BE2C (cell line): ENCODE measurements around the gene ENPP6.

Source experiments
- DNase-seq: peaks from one replicate; pipeline ENCODE4 v3.0.0-alpha.2; 2020
- H3K27me3 ChIP-seq: fragments of 250-450 bp; sonication (Bioruptor Pico); 2 replicates; pipeline ENCODE4 v1.5.1; 2020; ENCODE audit warnings: mild to moderate bottlenecking
- H3K36me3 ChIP-seq: fragments of 250-450 bp; sonication (Bioruptor Pico); 2 replicates; pipeline ENCODE4 v1.5.1; 2020; ENCODE audit warnings: mild to moderate bottlenecking
- H3K4me1 ChIP-seq: fragments of 250-450 bp; sonication (Bioruptor Pico); 2 replicates; pipeline ENCODE4 v1.5.1; 2020
- H3K4me3 ChIP-seq: 2 replicates; pipeline ENCODE4 v1.5.1; 2011; ENCODE audit warnings: low read depth, low read length
- H3K9me3 ChIP-seq: fragments of 250-450 bp; sonication (Bioruptor Pico); 2 replicates; pipeline ENCODE4 v1.5.1; 2020
- CTCF ChIP-seq: IDR thresholded peaks from 2 replicates; pipeline ENCODE4 v1.5.1; 2012; ENCODE audit warnings: mild to moderate bottlenecking, low read depth, low read length

ENPP6 gene

GRCh38 chr4:184247421-184247820, 29.7 kb upstream of the ENPP6 start:
- no peak for TF ChIP-seq CTCF
- Histone ChIP-seq H3K27me3 (no peaks in the 10 kb centered on the region), H3K4me3 (no peak overlapping the region), H3K9me3 (no peaks in the 10 kb centered on the region), H3K36me3 (no peaks in the 10 kb centered on the region), H3K4me1 (no peaks in the 10 kb centered on the region)
- DNase-seq = no peak

GRCh38 chr4:184246426-184246825, 28.8 kb upstream of the ENPP6 start:
- H3K4me1 ChIP-seq = no peaks in the 10 kb centered on the region
- no peaks in the 10 kb centered on the region for H3K9me3 ChIP-seq
- H3K4me3 ChIP-seq = no peak overlapping the region
- no peaks in the 10 kb centered on the region for H3K36me3 ChIP-seq
- TF ChIP-seq CTCF = no peak
- H3K27me3 ChIP-seq = no peaks in the 10 kb centered on the region
- DNase-seq = no peak

- Histone ChIP-seq H3K36me3 (no peaks in the 10 kb centered on the region), H3K4me3 (peak overlapping the region; percentile 14), H3K27me3 (no peaks in the 10 kb centered on the region), H3K4me1 (peaks cover 11% of the 10 kb centered on the region), H3K9me3 (no peaks in the 10 kb centered on the region)
- TF ChIP-seq CTCF = no peak
- peak; percentile 34 for DNase-seq
These were observed 20.5 kb upstream of the ENPP6 start for GRCh38 chr4:184238072-184238745.

GRCh38 chr4:184237612-184238011, 19.9 kb upstream of the ENPP6 start:
- DNase-seq = no peak
- no peak overlapping the region for H3K4me3 ChIP-seq
- no peaks in the 10 kb centered on the region for H3K27me3 ChIP-seq
- H3K9me3 ChIP-seq = no peaks in the 10 kb centered on the region
- TF ChIP-seq CTCF = no peak
- H3K36me3 ChIP-seq = no peaks in the 10 kb centered on the region
- H3K4me1 ChIP-seq = peaks cover 11% of the 10 kb centered on the region

- Histone ChIP-seq H3K4me1 (peaks cover 11% of the 10 kb centered on the region), H3K27me3 (no peaks in the 10 kb centered on the region), H3K4me3 (no peak overlapping the region), H3K36me3 (no peaks in the 10 kb centered on the region), H3K9me3 (no peaks in the 10 kb centered on the region)
- no peak for DNase-seq
- TF ChIP-seq CTCF = no peak
These were observed 17.9 kb upstream of the ENPP6 start for GRCh38 chr4:184235526-184235925.

- H3K36me3 ChIP-seq = no peaks in the 10 kb centered on the region
- H3K9me3 ChIP-seq = no peaks in the 10 kb centered on the region
- peaks cover 11% of the 10 kb centered on the region for H3K4me1 ChIP-seq
These were observed 16.5 kb upstream of the ENPP6 start for GRCh38 chr4:184234155-184234554.

More at GRCh38 chr4:184234155-184234554, 16.5 kb upstream of the ENPP6 start:
- no peak for TF ChIP-seq CTCF
- Histone ChIP-seq H3K4me3 (no peak overlapping the region), H3K27me3 (no peaks in the 10 kb centered on the region)
- no peak for DNase-seq
